ENCODE measurements around the gene CLDN15. TPM values are rescaled to one million over a fixed set of nuclear protein-coding genes. Genes with fewer than 3 reads are reported as not detected.

The CLDN15 gene
- total RNA-seq, 4 donors from 2014 or later = 5.1 to 6.6 (median 5.8) TPM

DNA sequence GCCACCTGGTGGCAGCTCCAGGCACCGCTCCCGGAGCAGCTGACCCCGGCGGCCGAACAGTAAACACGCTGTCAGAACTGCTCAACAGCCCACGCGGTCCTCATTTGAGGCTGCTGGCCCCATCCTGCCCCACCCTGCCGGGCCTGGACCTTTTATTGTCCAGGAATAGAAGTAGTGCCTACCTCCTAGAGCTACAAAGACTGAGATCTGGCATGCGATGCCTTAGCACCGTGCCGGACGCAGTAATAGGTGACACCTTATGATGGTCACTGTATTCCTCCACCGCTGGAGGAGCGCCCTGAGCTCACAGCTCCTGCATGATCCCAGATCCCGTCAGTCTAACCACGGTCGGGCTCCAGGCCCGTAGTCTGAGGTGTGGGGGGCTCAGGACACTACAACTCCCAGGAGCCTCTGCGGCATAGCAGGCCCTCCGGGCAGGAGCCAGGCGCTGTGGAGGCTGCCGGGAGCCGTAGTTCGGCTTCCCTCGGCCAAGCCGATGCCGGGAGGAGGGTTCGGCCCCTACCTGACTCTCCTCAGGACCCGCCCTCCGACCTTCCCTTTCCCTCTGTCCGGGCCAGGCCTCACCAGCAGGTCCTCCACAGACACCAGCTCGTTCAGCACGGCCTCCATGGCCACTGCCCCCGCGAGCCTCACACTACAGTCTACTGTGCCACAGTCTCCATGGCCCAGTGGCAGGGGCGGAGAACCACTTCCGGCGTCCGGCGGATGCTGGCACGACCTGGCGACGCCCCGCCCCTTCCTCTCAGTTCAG is 7.0 kb upstream of the CLDN15 start, which contains the start of gene FIS1:
TSS of gene FIS1 (minus strand) at position 707 of the 772 bp plus-strand sequence. CDS start at position 630, 77 bp downstream.
- Histone ChIP-seq H3K4me3 (replicated peaks in 1 of 3) (peak within 1 kb of the TSS; percentile 12 to 81 (median 72)), H3K36me3 (peaks cover 8 to 16% of the 10 kb centered on the region in 2 donors), H3K4me1 (peaks cover 17 to 26% of the 10 kb centered on the region in 2 donors), H3K27me3 (no peaks in the 10 kb centered on the region), H3K9me3 (no peaks in the 10 kb centered on the region), H3K27ac (peak within 1 kb of the TSS; percentile 96 to 97 (median 97))
- peak; percentile 95 to 96 for DNase-seq
- intact Hi-C loops (cut with DNase I) = no loop called here
- peak; percentile 34 to 81 for TF ChIP-seq POLR2A (IDR thresholded peaks at IDR 0.05)
- TF ChIP-seq, protein P1, sequence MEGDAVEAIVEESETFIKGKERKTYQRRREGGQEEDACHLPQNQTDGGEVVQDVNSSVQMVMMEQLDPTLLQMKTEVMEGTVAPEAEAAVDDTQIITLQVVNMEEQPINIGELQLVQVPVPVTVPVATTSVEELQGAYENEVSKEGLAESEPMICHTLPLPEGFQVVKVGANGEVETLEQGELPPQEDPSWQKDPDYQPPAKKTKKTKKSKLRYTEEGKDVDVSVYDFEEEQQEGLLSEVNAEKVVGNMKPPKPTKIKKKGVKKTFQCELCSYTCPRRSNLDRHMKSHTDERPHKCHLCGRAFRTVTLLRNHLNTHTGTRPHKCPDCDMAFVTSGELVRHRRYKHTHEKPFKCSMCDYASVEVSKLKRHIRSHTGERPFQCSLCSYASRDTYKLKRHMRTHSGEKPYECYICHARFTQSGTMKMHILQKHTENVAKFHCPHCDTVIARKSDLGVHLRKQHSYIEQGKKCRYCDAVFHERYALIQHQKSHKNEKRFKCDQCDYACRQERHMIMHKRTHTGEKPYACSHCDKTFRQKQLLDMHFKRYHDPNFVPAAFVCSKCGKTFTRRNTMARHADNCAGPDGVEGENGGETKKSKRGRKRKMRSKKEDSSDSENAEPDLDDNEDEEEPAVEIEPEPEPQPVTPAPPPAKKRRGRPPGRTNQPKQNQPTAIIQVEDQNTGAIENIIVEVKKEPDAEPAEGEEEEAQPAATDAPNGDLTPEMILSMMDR (IDR thresholded peaks at IDR 0.05) = peak in 5 of 6 experiments; percentile 80 to 94 (median 83)
- 0 to 1% methylated on average over 10 to 39 of the region's 45 CpGs for WGBS, 2 donors

DNA sequence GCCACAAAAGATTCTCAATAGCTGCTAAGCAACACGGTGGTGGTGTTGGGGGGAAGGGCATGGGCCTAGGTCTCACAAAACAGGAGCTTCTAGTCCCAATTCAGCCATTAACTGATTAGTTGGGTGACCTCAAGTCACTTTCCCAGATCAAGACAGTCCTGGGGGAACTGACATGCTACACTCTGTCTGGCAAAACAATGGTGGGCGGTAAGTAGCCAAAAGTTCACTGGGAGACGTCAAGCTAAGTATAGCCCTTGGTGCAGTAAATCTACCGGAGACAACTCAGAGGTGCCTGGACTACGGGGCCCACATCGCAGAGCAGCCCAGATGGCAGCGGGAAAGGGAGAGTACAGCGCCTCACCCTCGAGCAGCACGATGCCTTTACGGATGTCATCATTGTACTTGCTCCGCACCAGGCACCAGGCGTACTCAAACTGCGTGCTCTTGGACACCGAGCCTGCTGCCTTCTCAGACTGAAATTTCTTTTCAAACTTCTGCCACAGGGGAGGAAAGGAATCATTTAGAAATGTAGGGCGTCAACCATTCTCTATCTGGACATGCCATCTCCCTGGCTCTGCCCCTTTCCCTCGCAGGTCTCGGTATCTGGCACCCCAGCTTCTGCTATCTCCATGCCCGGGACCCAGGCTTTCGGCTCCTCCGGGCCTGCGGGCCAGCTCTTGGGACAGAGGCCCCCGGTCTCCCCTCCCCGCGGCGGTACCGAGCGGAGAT is 6.2 kb upstream of the CLDN15 start:
- Histone ChIP-seq H3K36me3 (peaks cover 12 to 16% of the 10 kb centered on the region in 2 donors), H3K9me3 (no peaks in the 10 kb centered on the region), H3K4me1 (peaks cover 17 to 29% of the 10 kb centered on the region in 2 donors), H3K27ac (peak overlapping the region; percentile 96 to 97 (median 97)), H3K27me3 (no peaks in the 10 kb centered on the region), H3K4me3 (replicated peaks in 1 of 3) (peak overlapping the region in 2 of 3 donors; percentile 12 to 72)
- WGBS, 2 donors = 16 to 27% methylated on average over 20 to 25 of the region's 28 CpGs
- intact Hi-C loops (cut with DNase I) = no loop called here
- no peak for DNase-seq
- no peak for TF ChIP-seq POLR2A (IDR thresholded peaks at IDR 0.05)
- TF ChIP-seq, protein P1 (IDR thresholded peaks at IDR 0.05) = peak in 1 of 6 experiments; percentile 81

DNA sequence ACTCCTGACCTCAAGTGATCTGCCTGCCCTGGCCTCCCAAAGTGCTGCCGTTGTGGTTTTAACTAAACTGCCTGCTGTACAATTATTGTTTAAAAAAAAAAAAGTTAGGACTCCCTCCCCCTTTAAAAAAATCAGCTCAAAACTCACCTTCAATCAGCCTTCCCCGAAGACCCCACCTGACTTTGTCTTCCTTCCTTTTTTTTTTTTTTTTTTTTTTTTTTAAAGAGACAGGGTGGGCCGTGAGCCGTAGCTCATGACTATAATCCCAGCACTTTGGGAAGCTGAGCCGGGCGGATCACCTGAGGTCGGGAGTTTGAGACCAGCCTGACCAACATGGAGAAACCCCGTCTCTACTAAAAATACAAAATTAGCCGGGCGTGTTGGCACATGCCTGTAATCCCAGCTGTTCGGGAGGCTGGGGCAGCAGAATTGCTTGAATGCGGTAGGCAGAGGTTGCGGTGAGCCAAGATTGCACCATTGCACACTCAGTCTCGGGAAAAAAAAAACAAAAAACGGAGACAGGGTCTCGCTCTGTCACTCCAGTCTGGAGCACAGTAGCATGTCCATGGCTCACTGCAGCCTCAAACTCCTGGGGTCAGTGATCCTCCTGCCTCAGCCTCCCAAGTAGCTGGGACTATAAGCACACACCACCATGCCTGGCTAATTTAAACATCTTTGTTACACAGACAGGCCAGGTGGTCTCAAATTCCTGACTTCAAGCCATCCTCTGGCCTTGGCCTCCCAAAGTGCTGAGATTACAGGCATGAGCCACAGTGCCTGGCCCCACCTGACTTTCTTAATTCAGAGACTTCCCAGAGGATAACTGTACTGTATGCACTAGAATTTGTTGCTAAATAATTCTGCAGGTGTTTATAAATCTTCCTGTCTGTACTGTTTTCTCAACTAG is 4.1 kb upstream of the CLDN15 start:
- Histone ChIP-seq H3K27ac (no peak overlapping the region), H3K4me1 (peaks cover 17 to 37% of the 10 kb centered on the region in 2 donors), H3K27me3 (no peaks in the 10 kb centered on the region), H3K36me3 (peaks cover 16% of the 10 kb centered on the region in 2 donors), H3K4me3 (replicated peaks in 1 of 3) (no peak overlapping the region), H3K9me3 (no peaks in the 10 kb centered on the region)
- DNase-seq = no peak
- 82 to 90% methylated on average over 16 of the region's 16 CpGs for WGBS, 2 donors
- intact Hi-C loops (cut with DNase I) = no loop called here
- TF ChIP-seq, protein P1 (IDR thresholded peaks at IDR 0.05) = no peak

DNA sequence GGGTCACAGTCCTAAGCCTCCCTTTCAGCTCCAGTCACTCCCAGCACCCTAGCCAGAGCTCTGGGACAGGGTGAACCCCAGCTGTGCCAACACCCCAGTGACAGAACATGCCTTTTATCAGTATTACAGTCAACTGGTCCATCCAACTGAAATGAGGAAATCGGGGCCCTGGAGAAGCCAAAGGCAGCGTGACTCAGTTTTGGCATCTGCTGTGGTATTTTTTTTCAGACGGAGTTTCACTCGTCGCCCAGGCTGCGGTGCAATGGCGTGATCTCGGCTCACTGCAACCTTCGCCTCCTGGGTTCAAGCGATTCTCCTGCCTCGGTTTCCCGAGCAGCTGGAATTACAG is 3.4 kb upstream of the CLDN15 start:
- Histone ChIP-seq H3K9me3 (no peaks in the 10 kb centered on the region), H3K4me1 (peaks cover 17 to 36% of the 10 kb centered on the region in 2 donors), H3K27me3 (no peaks in the 10 kb centered on the region), H3K36me3 (peaks cover 16% of the 10 kb centered on the region in 2 donors), H3K27ac (no peak overlapping the region), H3K4me3 (replicated peaks in 1 of 3) (no peak overlapping the region)
- WGBS, 2 donors = 90 to 91% methylated on average over 12 of the region's 12 CpGs
- TF ChIP-seq, protein P1 (IDR thresholded peaks at IDR 0.05) = no peak
- TF ChIP-seq POLR2A (IDR thresholded peaks at IDR 0.05) = no peak
- intact Hi-C loops (cut with DNase I) = no loop called here
- no peak for DNase-seq
